SK-N-MC (cell line): ENCODE results near the gene MBD5.

ENCODE experiments used
- DNase-seq: peaks from one replicate; pipeline ENCODE4 v3.0.0-alpha.2; 2011; ENCODE audit warnings: low read depth, low spot score
- H3K27ac ChIP-seq: fragments of 200-600 bp; sonication (generic); 2 replicates; pipeline ENCODE4 v1.5.1; 2016; ENCODE audit warnings: mixed run types
- H3K36me3 ChIP-seq: fragments of 200-600 bp; sonication (generic); 2 replicates; pipeline ENCODE4 v1.6.1; 2017; ENCODE audit warnings: antibody characterized with exemption, low read length, mixed read lengths; ENCODE audit not compliant: insufficient read depth
- H3K4me3 ChIP-seq: fragments of 200-600 bp; sonication (generic); 2 replicates; pipeline ENCODE4 v1.5.1; 2016
- H3K9ac ChIP-seq: fragments of 200-600 bp; sonication (generic); 2 replicates; pipeline ENCODE4 v1.8.0; 2017; ENCODE audit warnings: mixed run types, mixed read lengths; ENCODE audit not compliant: insufficient read length
- H3K9me3 ChIP-seq: fragments of 200-600 bp; sonication (generic); 2 replicates; pipeline ENCODE4 v1.6.1; 2017; ENCODE audit warnings: low read depth, mild to moderate bottlenecking, antibody characterized with exemption, low read length, moderate library complexity, mixed read lengths
- EZH2 ChIP-seq: fragments of 200-600 bp; sonication (generic); IDR thresholded peaks from one replicate; pipeline ENCODE4 v1.6.1; 2017; ENCODE audit warnings: antibody characterized with exemption
- FOXP2 ChIP-seq: optimal IDR thresholded peaks from 2 replicates; pipeline ENCODE3; 2011; ENCODE audit warnings: mild to moderate bottlenecking, moderate library complexity; ENCODE audit not compliant: insufficient read depth; ENCODE audit errors: extremely low read length, control extremely low read depth
- POLR2AphosphoS5 ChIP-seq: IDR thresholded peaks from 2 replicates; pipeline ENCODE4 v1.6.1; 2012; ENCODE audit warnings: mild to moderate bottlenecking, low read depth, low read length, borderline replicate concordance

The MBD5 gene

GRCh38 chr2:148108385-148108784 lies 87.5 kb downstream of the MBD5 start:
- no peak for DNase-seq
- no peak overlapping the region for H3K27ac ChIP-seq
- TF ChIP-seq POLR2AphosphoS5, result no peak
- no peak for TF ChIP-seq EZH2
- TF ChIP-seq FOXP2, result no peak
- peaks cover 3% of the 10 kb centered on the region; the same call in 1 of the 2 replicates for H3K36me3 ChIP-seq
- H3K9ac ChIP-seq, result no peak overlapping the region
- no peaks in the 10 kb centered on the region for H3K9me3 ChIP-seq
- no peak overlapping the region for H3K4me3 ChIP-seq

- peaks cover 3% of the 10 kb centered on the region; the same call in 1 of the 2 replicates for H3K36me3 ChIP-seq
- TF ChIP-seq FOXP2 (no peak), POLR2AphosphoS5 (no peak), EZH2 (no peak)
- no peaks in the 10 kb centered on the region for H3K9me3 ChIP-seq
- no peak for DNase-seq
- H3K27ac ChIP-seq, result no peak overlapping the region
- no peak overlapping the region for H3K9ac ChIP-seq
- H3K4me3 ChIP-seq, result no peak overlapping the region
These were observed 89.3 kb downstream of the MBD5 start for GRCh38 chr2:148110184-148110583.

GRCh38 chr2:148122788-148123187 lies 101.9 kb downstream of the MBD5 start:
- H3K36me3 ChIP-seq, result no peaks in the 10 kb centered on the region; the same call in 1 of the 2 replicates
- H3K27ac ChIP-seq, result no peak overlapping the region
- H3K4me3 ChIP-seq, result no peak overlapping the region
- H3K9ac ChIP-seq, result no peak overlapping the region
- TF ChIP-seq FOXP2 (no peak), EZH2 (no peak), POLR2AphosphoS5 (no peak)
- no peaks in the 10 kb centered on the region for H3K9me3 ChIP-seq
- DNase-seq, result no peak

DNA sequence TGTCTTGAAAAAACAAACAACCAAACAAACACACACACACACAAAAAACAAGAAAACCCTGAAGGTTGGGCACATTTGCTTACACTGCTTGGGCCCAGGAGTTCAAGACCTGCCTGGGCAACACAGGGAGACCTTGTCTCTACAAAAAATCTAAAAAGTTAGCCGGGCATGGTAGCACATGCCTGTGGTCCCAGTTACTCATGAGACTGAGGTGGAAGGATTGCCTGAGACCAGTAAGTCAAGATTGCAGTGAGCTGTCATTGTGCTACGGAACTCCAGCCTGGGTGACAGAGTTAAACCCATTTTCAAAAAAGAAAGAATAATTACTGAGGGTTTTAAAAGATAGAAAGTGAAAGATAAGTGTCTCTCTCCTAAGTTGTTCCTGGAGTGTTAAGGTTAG lies 103.4 kb downstream of the MBD5 start:
- Histone ChIP-seq H3K9me3 (no peaks in the 10 kb centered on the region), H3K9ac (no peak overlapping the region), H3K36me3 (no peaks in the 10 kb centered on the region; the same call in 1 of the 2 replicates), H3K27ac (no peak overlapping the region), H3K4me3 (no peak overlapping the region)
- TF ChIP-seq FOXP2 (no peak), EZH2 (no peak), POLR2AphosphoS5 (no peak)
- DNase-seq, result no peak

- Histone ChIP-seq H3K9ac (no peak overlapping the region), H3K36me3 (no peaks in the 10 kb centered on the region), H3K27ac (no peak overlapping the region), H3K4me3 (no peak overlapping the region), H3K9me3 (no peaks in the 10 kb centered on the region)
- no peak for DNase-seq
- no peak for TF ChIP-seq EZH2
- TF ChIP-seq POLR2AphosphoS5, result no peak
- TF ChIP-seq FOXP2, result no peak
These were observed 109.7 kb downstream of the MBD5 start for GRCh38 chr2:148130581-148130980.

GRCh38 chr2:148132412-148132811 lies 111.5 kb downstream of the MBD5 start:
- H3K9ac ChIP-seq, result no peak overlapping the region
- peak overlapping the region; percentile 39; the same call in 1 of the 2 replicates for H3K27ac ChIP-seq
- no peak for DNase-seq
- H3K4me3 ChIP-seq, result no peak overlapping the region
- no peaks in the 10 kb centered on the region for H3K36me3 ChIP-seq
- TF ChIP-seq EZH2 (no peak), POLR2AphosphoS5 (no peak), FOXP2 (no peak)
- no peaks in the 10 kb centered on the region for H3K9me3 ChIP-seq

DNA sequence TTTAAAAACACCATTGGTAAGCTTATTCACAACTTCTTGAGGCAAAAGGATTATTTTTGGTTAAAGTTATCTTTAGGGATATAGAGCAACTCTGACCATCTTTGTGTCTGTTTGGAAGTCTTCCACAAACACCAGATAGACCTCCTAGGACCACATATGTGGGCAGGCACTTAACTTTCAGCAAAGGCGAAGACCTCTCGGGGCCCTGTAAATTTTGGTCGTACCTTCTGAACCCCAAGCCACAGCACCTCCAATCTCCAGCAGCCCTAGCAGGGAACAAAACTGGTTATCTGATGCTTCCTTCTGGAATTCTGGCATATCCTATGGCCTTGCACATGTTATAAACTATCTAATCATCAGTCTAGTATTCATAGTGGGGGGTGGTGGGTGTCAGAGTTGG lies 114.8 kb downstream of the MBD5 start:
- Histone ChIP-seq H3K4me3 (no peak overlapping the region), H3K27ac (no peak overlapping the region), H3K9ac (no peak overlapping the region), H3K36me3 (no peaks in the 10 kb centered on the region), H3K9me3 (no peaks in the 10 kb centered on the region)
- TF ChIP-seq POLR2AphosphoS5 (no peak), FOXP2 (no peak), EZH2 (no peak)
- no peak for DNase-seq

GRCh38 chr2:148136441-148136840 lies 115.5 kb downstream of the MBD5 start:
- Histone ChIP-seq H3K4me3 (no peak overlapping the region), H3K9ac (no peak overlapping the region), H3K36me3 (no peaks in the 10 kb centered on the region), H3K27ac (no peak overlapping the region), H3K9me3 (no peaks in the 10 kb centered on the region)
- no peak for TF ChIP-seq POLR2AphosphoS5
- TF ChIP-seq FOXP2, result no peak
- TF ChIP-seq EZH2, result no peak
- no peak for DNase-seq

GRCh38 chr2:148161909-148162435 lies 141.1 kb downstream of the MBD5 start:
- Histone ChIP-seq H3K9ac (no peak overlapping the region), H3K9me3 (no peaks in the 10 kb centered on the region), H3K4me3 (no peak overlapping the region), H3K27ac (no peak overlapping the region), H3K36me3 (no peaks in the 10 kb centered on the region)
- DNase-seq, result no peak
- TF ChIP-seq EZH2 (no peak), POLR2AphosphoS5 (no peak), FOXP2 (no peak)
